Measurements from ENCODE around the gene HDLBP.

The HDLBP gene

GRCh38 chr2:241219030-241219382, 96.5 kb downstream of the HDLBP start:
- H3K27me3 ChIP-seq (ENCODE audit: insufficient read depth, poor library complexity, severe bottlenecking) = no peaks in the 10 kb centered on the region
- H3K4me3 ChIP-seq (replicated peaks; ENCODE audit: insufficient read depth, low read length) = no peak overlapping the region
- TF ChIP-seq GABPA (IDR thresholded peaks at IDR 0.05; ENCODE audit: low read depth) (no peak), POLR2AphosphoS5 (IDR thresholded peaks at IDR 0.05; ENCODE audit: low read depth) (no peak), CTCF (IDR thresholded peaks at IDR 0.05; ENCODE audit: insufficient read depth, low read length) (no peak), SPI1 (IDR thresholded peaks at IDR 0.05; ENCODE audit: borderline replicate concordance, low read depth) (no peak), REST (IDR thresholded peaks at IDR 0.05; ENCODE audit: insufficient replicate concordance, low read depth) (no peak)
- no peak overlapping the region for H3K27ac ChIP-seq (replicated peaks)
- no peak for DNase-seq (ENCODE audit: low read depth in 1 of 2, low spot score in 1 of 2)

GRCh38 chr2:241218131-241219029, 97.1 kb downstream of the HDLBP start:
- Histone ChIP-seq H3K4me3 (replicated peaks; ENCODE audit: insufficient read depth, low read length) (peak overlapping the region; percentile 12; the same call in 1 of the 2 replicates), H3K27ac (replicated peaks) (no peak overlapping the region), H3K27me3 (ENCODE audit: insufficient read depth, poor library complexity, severe bottlenecking) (no peaks in the 10 kb centered on the region)
- DNase-seq (ENCODE audit: low read depth in 1 of 2, low spot score in 1 of 2) = no peak
- TF ChIP-seq CTCF (IDR thresholded peaks at IDR 0.05; ENCODE audit: insufficient read depth, low read length) (no peak), SPI1 (IDR thresholded peaks at IDR 0.05; ENCODE audit: borderline replicate concordance, low read depth) (no peak), POLR2AphosphoS5 (IDR thresholded peaks at IDR 0.05; ENCODE audit: low read depth) (no peak), GABPA (IDR thresholded peaks at IDR 0.05; ENCODE audit: low read depth) (no peak), REST (IDR thresholded peaks at IDR 0.05; ENCODE audit: insufficient replicate concordance, low read depth) (no peak)

GRCh38 chr2:241217320-241218031, 98.0 kb downstream of the HDLBP start:
- H3K4me3 ChIP-seq (replicated peaks; ENCODE audit: insufficient read depth, low read length) = peak overlapping the region; percentile 13; the same call in 1 of the 2 replicates
- no peak for TF ChIP-seq CTCF (IDR thresholded peaks at IDR 0.05; ENCODE audit: insufficient read depth, low read length)
- no peak for TF ChIP-seq GABPA (IDR thresholded peaks at IDR 0.05; ENCODE audit: low read depth)
- no peak for TF ChIP-seq SPI1 (IDR thresholded peaks at IDR 0.05; ENCODE audit: borderline replicate concordance, low read depth)
- no peak for TF ChIP-seq POLR2AphosphoS5 (IDR thresholded peaks at IDR 0.05; ENCODE audit: low read depth)
- no peak for TF ChIP-seq REST (IDR thresholded peaks at IDR 0.05; ENCODE audit: insufficient replicate concordance, low read depth)
- DNase-seq (ENCODE audit: low read depth in 1 of 2, low spot score in 1 of 2) = peak; percentile 34 to 41

More at GRCh38 chr2:241217320-241218031, 98.0 kb downstream of the HDLBP start:
- Histone ChIP-seq H3K27me3 (ENCODE audit: insufficient read depth, poor library complexity, severe bottlenecking) (no peaks in the 10 kb centered on the region), H3K27ac (replicated peaks) (no peak overlapping the region)

Data from HL-60 (cell line).